IMR-90 (cell line): Measurements from ENCODE around the gene NDNF. TPM values are rescaled to one million over a fixed set of nuclear protein-coding genes. Genes with fewer than 3 reads are reported as not detected.

ENCODE experiments used
- ATAC-seq: fragments of 200-7000 bp; cut with Tn5 transposase; 2 replicates; pipeline ENCODE4 v1.9.1; 2020; ENCODE audit warnings: low read depth, mild to moderate bottlenecking, moderate library complexity
- BruUV-seq: library from RNA; stranded (reverse); fragments of 400-500 nt; replicated peaks from 2 replicates; lab custom pipeline; 2021; lab: Mats Ljungman, UMichigan
- CTCF ChIA-PET: fragments of 300-600 bp; formaldehyde crosslinking; extraction: SDS; loops from one replicate; lab custom pipeline; 2021; ENCODE audit warnings: antibody characterized with exemption; lab: Yijun Ruan, JAX
- POLR2A ChIA-PET: fragments of 300-600 bp; sonication (Branson Sonifier 250); formaldehyde crosslinking; loops from one replicate; lab custom pipeline; 2022; ENCODE audit warnings: antibody characterized with exemption; ENCODE audit not compliant: unreplicated experiment; lab: Charles Lee
- DNase-seq: peaks from one replicate; pipeline ENCODE4 v3.0.0; 2013
- H2AFZ ChIP-seq: replicated peaks from 2 replicates; pipeline ENCODE3; 2013; ENCODE audit warnings: low read length, mild to moderate bottlenecking; ENCODE audit not compliant: poor library complexity
- H2AK5ac ChIP-seq: 2 replicates; pipeline ENCODE4 v1.6.1; 2013; ENCODE audit warnings: low read depth, low read length, inconsistent platforms
- H2AK9ac ChIP-seq: replicated peaks from 2 replicates; pipeline ENCODE3; 2013; ENCODE audit warnings: mild to moderate bottlenecking, low read depth, low read length, moderate library complexity; ENCODE audit not compliant: poor library complexity
- H2BK120ac ChIP-seq: 2 replicates; pipeline ENCODE4 v1.6.1; 2013; ENCODE audit warnings: low read depth, low read length, inconsistent platforms
- H2BK15ac ChIP-seq: 3 replicates; pipeline ENCODE4 v1.6.1; 2013; ENCODE audit warnings: low read depth, low read length, inconsistent platforms
- H2BK20ac ChIP-seq: 2 replicates; pipeline ENCODE4 v1.6.1; 2013; ENCODE audit warnings: low read depth, mild to moderate bottlenecking, inconsistent platforms, low read length, moderate library complexity
- H2BK5ac ChIP-seq: 2 replicates; pipeline ENCODE4 v1.6.1; 2013; ENCODE audit warnings: mild to moderate bottlenecking, low read depth, low read length, inconsistent platforms; ENCODE audit not compliant: poor library complexity, severe bottlenecking
- H3K14ac ChIP-seq: replicated peaks from 2 replicates; pipeline ENCODE4 v1.6.1; 2013; ENCODE audit warnings: low read depth, low read length, inconsistent platforms
- H3K18ac ChIP-seq: 2 replicates; pipeline ENCODE4 v1.6.1; 2013; ENCODE audit warnings: low read depth, low read length, control low read depth
- H3K23ac ChIP-seq: 2 replicates; pipeline ENCODE4 v1.6.1; 2013; ENCODE audit warnings: low read depth, low read length, inconsistent platforms
- H3K27ac ChIP-seq: 2 replicates; pipeline ENCODE4 v1.5.1; 2013; ENCODE audit warnings: mild to moderate bottlenecking, control low read depth, low read length; ENCODE audit not compliant: insufficient read depth
- H3K27me3 ChIP-seq: 2 replicates; pipeline ENCODE4 v1.6.1; 2013; ENCODE audit warnings: low read length; ENCODE audit not compliant: control insufficient read depth, insufficient read depth
- H3K36me3 ChIP-seq: 2 replicates; pipeline ENCODE4 v1.6.1; 2013; ENCODE audit warnings: low read length, mixed read lengths; ENCODE audit not compliant: control insufficient read depth, insufficient read depth
- H3K4ac ChIP-seq: 2 replicates; pipeline ENCODE4 v1.6.1; 2013; ENCODE audit warnings: low read depth, low read length, inconsistent platforms
- H3K4me1 ChIP-seq: 2 replicates; pipeline ENCODE4 v1.6.1; 2013; ENCODE audit warnings: low read length, mixed read lengths; ENCODE audit not compliant: control insufficient read depth, insufficient read depth
- H3K4me2 ChIP-seq: 2 replicates; pipeline ENCODE4 v1.6.1; 2013; ENCODE audit warnings: low read depth, mild to moderate bottlenecking, control low read depth, low read length, moderate library complexity
- H3K4me3 ChIP-seq: 2 replicates; pipeline ENCODE4 v1.5.1; 2013; ENCODE audit warnings: low read depth, mild to moderate bottlenecking, control low read depth, low read length, moderate library complexity; ENCODE audit not compliant: insufficient read depth
- H3K56ac ChIP-seq: 2 replicates; pipeline ENCODE4 v1.6.1; 2013; ENCODE audit warnings: low read length, inconsistent platforms; ENCODE audit not compliant: insufficient read depth; ENCODE audit errors: extremely low read depth
- H3K79me1 ChIP-seq, 2 experiments: 2 replicates each; pipeline ENCODE4 v1.6.1; 2013; ENCODE audit warnings: low read length in 2 of 2, inconsistent platforms in 1 of 2, low read depth in 1 of 2
- H3K9ac ChIP-seq: 2 replicates; pipeline ENCODE4 v1.6.1; 2013; ENCODE audit warnings: low read depth, low read length, control low read depth
- H3K9me1 ChIP-seq: 2 replicates; pipeline ENCODE4 v1.6.1; 2013; ENCODE audit warnings: low read length, inconsistent platforms; ENCODE audit not compliant: insufficient read depth
- H3K9me3 ChIP-seq: 2 replicates; pipeline ENCODE4 v1.6.1; 2013; ENCODE audit warnings: low read length; ENCODE audit not compliant: control insufficient read depth, insufficient read depth
- H4K20me1 ChIP-seq: 2 replicates; pipeline ENCODE4 v1.6.1; 2013; ENCODE audit warnings: low read length, inconsistent platforms; ENCODE audit not compliant: insufficient read depth
- H4K5ac ChIP-seq: 2 replicates; pipeline ENCODE4 v1.6.1; 2013; ENCODE audit warnings: mild to moderate bottlenecking, low read depth, low read length, control low read depth
- H4K8ac ChIP-seq, 2 experiments: 2 replicates each; pipeline ENCODE4 v1.6.1; 2013; ENCODE audit warnings: low read depth in 2 of 2, low read length in 2 of 2, control low read depth in 1 of 2, inconsistent platforms in 1 of 2
- H4K91ac ChIP-seq: 2 replicates; pipeline ENCODE4 v1.6.1; 2013; ENCODE audit warnings: low read depth, low read length, inconsistent platforms; ENCODE audit not compliant: insufficient read depth
- BHLHE40 ChIP-seq: fragments of 150-350 bp; IDR thresholded peaks from 2 replicates; pipeline ENCODE4 v1.6.1; 2016; ENCODE audit warnings: mild to moderate bottlenecking, low read depth, low read length
- CEBPB ChIP-seq: IDR thresholded peaks from 2 replicates; pipeline ENCODE4 v1.6.1; 2012; ENCODE audit warnings: low read depth, low read length, improper control_type of control experiment
- CHD1 ChIP-seq: IDR thresholded peaks from 2 replicates; pipeline ENCODE4 v1.6.1; 2012; ENCODE audit warnings: low read depth, low read length, improper control_type of control experiment
- FOS ChIP-seq: fragments of 150-350 bp; IDR thresholded peaks from 2 replicates; pipeline ENCODE4 v1.6.1; 2016; ENCODE audit warnings: low read depth, low read length
- MAFK ChIP-seq: IDR thresholded peaks from 2 replicates; pipeline ENCODE4 v1.6.1; 2012; ENCODE audit warnings: low read depth, low read length, improper control_type of control experiment
- MAZ ChIP-seq: IDR thresholded peaks from 2 replicates; pipeline ENCODE4 v1.6.1; 2012; ENCODE audit warnings: low read depth, mild to moderate bottlenecking, low read length, improper control_type of control experiment, moderate library complexity, borderline replicate concordance
- MXI1 ChIP-seq: IDR thresholded peaks from 2 replicates; pipeline ENCODE4 v1.6.1; 2012; ENCODE audit warnings: low read depth, mild to moderate bottlenecking, low read length, moderate library complexity, borderline replicate concordance
- NFE2L2 ChIP-seq: fragments of 150-350 bp; IDR thresholded peaks from 2 replicates; pipeline ENCODE4 v1.6.1; 2016; ENCODE audit warnings: low read depth, mild to moderate bottlenecking, low read length
- POLR2A ChIP-seq: IDR thresholded peaks from 2 replicates; pipeline ENCODE4 v1.6.1; 2012; ENCODE audit warnings: mild to moderate bottlenecking, low read depth, low read length
- RAD21 ChIP-seq: IDR thresholded peaks from 2 replicates; pipeline ENCODE4 v1.6.1; 2012; ENCODE audit warnings: low read length, improper control_type of control experiment
- RCOR1 ChIP-seq: IDR thresholded peaks from 2 replicates; pipeline ENCODE4 v1.6.1; 2012; ENCODE audit warnings: mild to moderate bottlenecking, low read length, improper control_type of control experiment; ENCODE audit not compliant: insufficient replicate concordance
- RFX5 ChIP-seq: IDR thresholded peaks from 2 replicates; pipeline ENCODE4 v1.8.0; 2012; ENCODE audit warnings: low read depth, mild to moderate bottlenecking, low read length, moderate library complexity
- SMC3 ChIP-seq: fragments of 150-350 bp; IDR thresholded peaks from 2 replicates; pipeline ENCODE4 v1.6.1; 2016; ENCODE audit warnings: low read depth, mild to moderate bottlenecking, antibody characterized with exemption, low read length, moderate library complexity
- WGBS, 2 experiments: methylation state at CpG; one replicate each; pipeline versions ENCODE4 v1.1.5 to v1.1.7; 2013; ENCODE audit warnings: missing lambda C conversion rate in 2 of 2; ENCODE audit not compliant: insufficient read length in 1 of 2; ENCODE audit errors: extremely low coverage in 2 of 2; 5-methylcytosine and 5-hydroxymethylcytosine counted together
- dilution Hi-C: fragments of 300-500 bp; cut with HindIII; formaldehyde crosslinking; loops from one replicate; pipeline ENCODE4 v1.14.3; 2018; ENCODE audit warnings: low sequenced_read_pairs; ENCODE audit not compliant: unreplicated experiment
- in situ Hi-C: fragments of 300-500 bp; cut with MboI; formaldehyde crosslinking; loops from 3 replicates; pipeline ENCODE4 v1.14.3; 2019; ENCODE audit warnings: low sequenced_read_pairs, inconsistent platforms, mixed read lengths
- intact Hi-C: fragments of 100-400 bp; cut with micrococcal nuclease; formaldehyde crosslinking; loops from 2 replicates; pipeline ENCODE4 v1.10.0; 2022
- polyA plus RNA-seq, 3 experiments: library from polyadenylated mRNA; depleted of rRNA; stranded (reverse); fragments of >200 nt; gene quantifications; 2 replicates each; pipeline ENCODE4 v1.2.3, GENCODE V29; 2012; ENCODE audit warnings: low replicate concordance in 1 of 3
- total RNA-seq: library from RNA; depleted of rRNA; stranded (reverse); fragments of >200 nt; gene quantifications from 2 replicates; pipeline ENCODE4 v1.2.3, GENCODE V29; 2012
- TF ChIP-seq, protein P1 (sequence below): conservative IDR thresholded peaks from 2 replicates; pipeline ENCODE4 v1.5.1; 2012; ENCODE audit warnings: mild to moderate bottlenecking, low read depth, low read length, improper control_type of control experiment
- TF ChIP-seq, protein P2 (sequence below): fragments of 150-350 bp; IDR thresholded peaks from 2 replicates; pipeline ENCODE4 v1.6.1; 2016; ENCODE audit warnings: low read depth, mild to moderate bottlenecking, low read length, moderate library complexity, borderline replicate concordance
- TF ChIP-seq, protein P3 (sequence below): fragments of 150-350 bp; IDR thresholded peaks from 2 replicates; pipeline ENCODE4 v1.6.1; 2017; ENCODE audit warnings: mild to moderate bottlenecking, antibody characterized with exemption, low read length, low read depth

The NDNF gene
- total and polyA plus RNA-seq, 2 of the 4 experiments (the other 2 are of a cell fraction), result under 0.01 TPM; not detected in 1

DNA sequence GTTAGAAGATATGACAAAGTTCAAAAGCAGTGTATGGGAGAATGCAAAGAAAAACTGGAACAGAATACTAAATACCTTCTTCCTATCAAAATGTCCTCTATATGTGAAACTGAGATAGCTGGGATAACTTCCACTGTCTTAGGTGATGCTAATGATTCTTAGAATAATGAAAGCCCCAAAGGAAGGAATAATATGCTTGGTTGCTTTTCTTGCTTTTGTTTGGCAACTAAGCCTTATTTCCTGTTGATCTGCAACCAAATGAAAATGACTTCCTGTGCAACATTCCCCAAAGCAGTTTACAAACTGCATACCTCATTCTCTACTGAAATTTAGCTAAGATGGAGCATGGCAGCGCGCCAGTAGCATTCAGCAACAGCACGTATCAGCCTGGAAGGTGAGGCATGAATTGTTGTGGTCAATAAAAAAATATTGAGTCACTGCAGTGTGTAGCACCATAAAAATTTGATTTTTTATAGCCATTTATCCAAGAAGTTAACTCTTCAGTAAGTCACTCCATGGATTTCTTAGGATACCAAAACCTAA lies 18.7 kb downstream of the NDNF start:
- no peak overlapping the region for H4K91ac ChIP-seq
- H3K23ac ChIP-seq, result no peak overlapping the region
- no TSS peak for BruUV-seq
- H4K8ac ChIP-seq, result no peak overlapping the region
- WGBS, 2 experiments, result no CpG with 5 or more reads among the region's 3 CpGs
- H2BK5ac ChIP-seq, result no peak overlapping the region
- H3K4ac ChIP-seq, result no peak overlapping the region
- no peaks in the 10 kb centered on the region for H3K4me1 ChIP-seq
- H3K4me3 ChIP-seq, result no peak overlapping the region
- POLR2A ChIA-PET, result no interaction called here
- no peak overlapping the region for H2BK20ac ChIP-seq
- no peak overlapping the region for H3K27ac ChIP-seq
- H2AFZ ChIP-seq, result no peak overlapping the region
- H3K9ac ChIP-seq, result no peak overlapping the region
- in situ Hi-C loops (no loop called here), dilution Hi-C loops (no loop called here), intact Hi-C loops (loop anchor here (5.0 kb wide), 2 partner anchors 336 to 896 kb away; no protein-coding TSS in a partner anchor)
- no peak overlapping the region for H2AK9ac ChIP-seq
- H3K18ac ChIP-seq, result no peak overlapping the region
- no peak overlapping the region for H2BK15ac ChIP-seq
- no peak for ATAC-seq
- H3K56ac ChIP-seq, result no peak overlapping the region
- DNase-seq, result no peak
- no peak overlapping the region for H3K14ac ChIP-seq
- H3K9me3 ChIP-seq, result no peaks in the 10 kb centered on the region
- no peaks in the 10 kb centered on the region for H3K36me3 ChIP-seq
- no peak overlapping the region for H3K4me2 ChIP-seq
- H3K27me3 ChIP-seq, result peaks cover 3% of the 10 kb centered on the region
- TF ChIP-seq, protein P1, sequence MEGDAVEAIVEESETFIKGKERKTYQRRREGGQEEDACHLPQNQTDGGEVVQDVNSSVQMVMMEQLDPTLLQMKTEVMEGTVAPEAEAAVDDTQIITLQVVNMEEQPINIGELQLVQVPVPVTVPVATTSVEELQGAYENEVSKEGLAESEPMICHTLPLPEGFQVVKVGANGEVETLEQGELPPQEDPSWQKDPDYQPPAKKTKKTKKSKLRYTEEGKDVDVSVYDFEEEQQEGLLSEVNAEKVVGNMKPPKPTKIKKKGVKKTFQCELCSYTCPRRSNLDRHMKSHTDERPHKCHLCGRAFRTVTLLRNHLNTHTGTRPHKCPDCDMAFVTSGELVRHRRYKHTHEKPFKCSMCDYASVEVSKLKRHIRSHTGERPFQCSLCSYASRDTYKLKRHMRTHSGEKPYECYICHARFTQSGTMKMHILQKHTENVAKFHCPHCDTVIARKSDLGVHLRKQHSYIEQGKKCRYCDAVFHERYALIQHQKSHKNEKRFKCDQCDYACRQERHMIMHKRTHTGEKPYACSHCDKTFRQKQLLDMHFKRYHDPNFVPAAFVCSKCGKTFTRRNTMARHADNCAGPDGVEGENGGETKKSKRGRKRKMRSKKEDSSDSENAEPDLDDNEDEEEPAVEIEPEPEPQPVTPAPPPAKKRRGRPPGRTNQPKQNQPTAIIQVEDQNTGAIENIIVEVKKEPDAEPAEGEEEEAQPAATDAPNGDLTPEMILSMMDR, result no peak
- no peak for TF ChIP-seq POLR2A
- TF ChIP-seq, protein P2, sequence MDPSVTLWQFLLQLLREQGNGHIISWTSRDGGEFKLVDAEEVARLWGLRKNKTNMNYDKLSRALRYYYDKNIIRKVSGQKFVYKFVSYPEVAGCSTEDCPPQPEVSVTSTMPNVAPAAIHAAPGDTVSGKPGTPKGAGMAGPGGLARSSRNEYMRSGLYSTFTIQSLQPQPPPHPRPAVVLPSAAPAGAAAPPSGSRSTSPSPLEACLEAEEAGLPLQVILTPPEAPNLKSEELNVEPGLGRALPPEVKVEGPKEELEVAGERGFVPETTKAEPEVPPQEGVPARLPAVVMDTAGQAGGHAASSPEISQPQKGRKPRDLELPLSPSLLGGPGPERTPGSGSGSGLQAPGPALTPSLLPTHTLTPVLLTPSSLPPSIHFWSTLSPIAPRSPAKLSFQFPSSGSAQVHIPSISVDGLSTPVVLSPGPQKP, result no peak
- TF ChIP-seq BHLHE40, result no peak
- no peak for TF ChIP-seq RFX5
- TF ChIP-seq SMC3, result no peak
- TF ChIP-seq MAZ, result no peak
- TF ChIP-seq CHD1, result no peak
- no peak for TF ChIP-seq MAFK
- no peak for TF ChIP-seq MXI1
- no peak for TF ChIP-seq NFE2L2
- no peak for TF ChIP-seq FOS
- TF ChIP-seq CEBPB, result no peak
- TF ChIP-seq RAD21, result no peak
- TF ChIP-seq RCOR1, result no peak
- TF ChIP-seq, protein P3, sequence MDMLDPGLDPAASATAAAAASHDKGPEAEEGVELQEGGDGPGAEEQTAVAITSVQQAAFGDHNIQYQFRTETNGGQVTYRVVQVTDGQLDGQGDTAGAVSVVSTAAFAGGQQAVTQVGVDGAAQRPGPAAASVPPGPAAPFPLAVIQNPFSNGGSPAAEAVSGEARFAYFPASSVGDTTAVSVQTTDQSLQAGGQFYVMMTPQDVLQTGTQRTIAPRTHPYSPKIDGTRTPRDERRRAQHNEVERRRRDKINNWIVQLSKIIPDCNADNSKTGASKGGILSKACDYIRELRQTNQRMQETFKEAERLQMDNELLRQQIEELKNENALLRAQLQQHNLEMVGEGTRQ, result no peak
- CTCF ChIA-PET, result no interaction called here
- H2AK5ac ChIP-seq, result no peak overlapping the region
- no peaks in the 10 kb centered on the region for H3K9me1 ChIP-seq
- H4K20me1 ChIP-seq, result no peaks in the 10 kb centered on the region
- H4K5ac ChIP-seq, result no peak overlapping the region
- H2BK120ac ChIP-seq, result no peak overlapping the region
- H3K79me1 ChIP-seq, result no peaks in the 10 kb centered on the region
